NK-92 treated with Interleukin-12 subunit alpha and Interleukin-12 subunit beta, amount 100 ng/mL, for 24 hours (cell line): ENCODE data around the gene EVI5.

Source experiments
- DNase-seq: peaks from one replicate; lab custom pipeline; 2025; lab: John Stamatoyannopoulos, UW

The EVI5 gene

DNA sequence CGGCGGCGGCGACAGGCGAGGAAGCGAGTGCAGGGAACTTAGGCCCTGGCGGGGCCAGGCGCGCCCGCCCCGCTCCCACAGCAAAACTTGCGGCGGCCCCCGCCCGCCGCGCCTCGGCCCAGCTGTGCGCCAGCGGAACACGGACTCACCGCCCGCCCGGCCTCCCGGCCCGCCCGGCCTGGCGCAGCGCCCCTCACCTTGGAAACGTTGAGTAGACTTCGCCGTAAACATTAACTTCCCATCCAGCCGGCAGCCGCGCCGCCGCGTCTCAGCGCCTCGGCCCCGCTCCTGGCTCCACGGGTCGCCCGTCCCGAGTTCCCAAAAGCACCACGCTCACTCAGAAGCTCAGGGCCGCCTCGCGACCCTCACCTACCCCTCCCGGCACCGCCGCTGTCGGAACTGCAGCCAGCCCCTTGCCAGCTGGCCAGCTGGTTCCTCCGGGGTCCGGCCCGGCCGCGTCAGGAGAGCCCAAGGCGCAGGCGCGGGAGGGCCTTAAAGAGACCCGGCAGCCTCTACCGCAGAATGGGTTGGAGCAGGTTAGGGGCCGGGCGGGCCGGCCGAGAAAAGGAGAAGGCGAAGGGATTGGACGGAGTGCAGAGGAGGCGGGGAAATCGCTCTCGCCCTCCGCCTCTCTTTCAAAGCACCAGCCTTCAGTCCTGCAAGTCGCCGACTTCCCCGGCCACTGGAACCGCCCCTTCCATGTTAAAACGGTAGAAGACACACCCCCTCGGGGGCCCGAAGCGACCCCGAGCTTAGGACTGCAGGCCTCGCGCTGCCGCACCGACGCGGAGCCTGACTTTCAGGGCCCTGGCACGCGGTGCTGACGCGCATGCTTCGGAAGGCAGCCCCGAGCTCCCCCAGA lies at the start of gene EVI5:
EVI5 (minus strand) TSS at position 470 of the 862 bp plus-strand sequence. CDS start 48,562 bp downstream, outside the sequence.
- no peak for DNase-seq

DNA sequence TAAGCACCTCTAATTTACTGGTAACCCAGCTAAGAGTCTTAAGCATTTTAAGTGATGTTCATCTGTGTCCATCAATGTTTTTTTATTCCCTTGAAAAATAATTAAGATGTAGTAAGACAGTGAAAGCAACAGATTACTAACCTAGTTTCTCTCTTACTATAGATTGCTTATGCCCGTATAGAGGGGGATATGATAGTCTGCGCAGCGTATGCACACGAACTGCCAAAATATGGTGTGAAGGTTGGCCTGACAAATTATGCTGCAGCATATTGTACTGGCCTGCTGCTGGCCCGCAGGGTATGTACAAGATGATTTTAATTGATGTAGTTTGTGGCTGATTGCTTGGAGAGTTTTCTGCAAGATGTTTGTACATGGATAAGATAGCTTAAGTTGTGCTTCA lies 49.7 kb upstream of the EVI5 start:
- DNase-seq: no peak

DNA sequence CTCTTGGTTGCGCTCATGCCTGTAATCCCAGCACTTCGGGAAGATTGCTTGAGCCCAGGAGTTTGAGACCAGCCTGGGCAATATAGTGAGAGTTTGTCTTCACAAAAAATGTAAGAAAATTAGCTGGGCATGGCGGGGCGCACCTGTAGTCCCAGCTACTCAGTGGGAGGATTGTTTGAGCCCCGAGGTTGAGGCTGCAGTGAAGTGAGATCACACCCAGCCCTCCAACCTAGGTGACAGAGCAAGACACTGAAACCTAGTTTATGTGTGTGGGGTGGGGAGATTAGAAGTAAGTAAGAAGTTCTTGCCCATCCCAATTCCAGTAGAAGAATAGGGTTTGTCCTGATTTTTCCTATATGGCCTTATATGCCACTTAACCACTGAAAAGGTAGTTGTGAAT lies 48.9 kb upstream of the EVI5 start:
- no peak for DNase-seq

DNA sequence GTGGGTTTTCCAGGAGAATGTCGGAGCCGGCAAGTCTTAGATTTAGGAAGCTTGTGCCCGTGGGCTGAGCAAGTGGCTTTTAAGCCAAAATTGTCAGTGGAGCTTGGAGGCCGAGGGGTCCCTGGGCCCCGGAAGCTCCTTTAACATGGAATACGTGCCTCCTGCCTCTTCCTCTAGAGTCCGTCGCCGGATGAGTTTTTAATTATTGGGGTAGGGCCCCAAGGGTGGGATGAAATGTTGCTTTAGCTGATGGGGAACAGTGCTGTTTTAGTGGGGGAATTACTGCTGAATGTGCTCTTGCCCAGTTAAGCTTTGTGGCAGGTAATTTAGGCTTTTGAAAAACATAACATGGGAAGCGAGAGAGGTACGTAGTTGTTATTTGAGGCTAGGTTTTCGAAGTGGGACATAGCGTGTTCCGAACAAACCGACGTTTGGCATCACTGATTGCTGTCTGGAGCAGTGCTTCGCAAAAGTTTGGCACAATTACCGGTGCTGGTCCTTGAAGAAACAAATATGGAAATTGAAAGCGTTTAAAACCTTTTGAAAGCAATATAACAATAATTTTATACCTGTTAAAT lies 47.7 kb upstream of the EVI5 start:
- no peak for DNase-seq

DNA sequence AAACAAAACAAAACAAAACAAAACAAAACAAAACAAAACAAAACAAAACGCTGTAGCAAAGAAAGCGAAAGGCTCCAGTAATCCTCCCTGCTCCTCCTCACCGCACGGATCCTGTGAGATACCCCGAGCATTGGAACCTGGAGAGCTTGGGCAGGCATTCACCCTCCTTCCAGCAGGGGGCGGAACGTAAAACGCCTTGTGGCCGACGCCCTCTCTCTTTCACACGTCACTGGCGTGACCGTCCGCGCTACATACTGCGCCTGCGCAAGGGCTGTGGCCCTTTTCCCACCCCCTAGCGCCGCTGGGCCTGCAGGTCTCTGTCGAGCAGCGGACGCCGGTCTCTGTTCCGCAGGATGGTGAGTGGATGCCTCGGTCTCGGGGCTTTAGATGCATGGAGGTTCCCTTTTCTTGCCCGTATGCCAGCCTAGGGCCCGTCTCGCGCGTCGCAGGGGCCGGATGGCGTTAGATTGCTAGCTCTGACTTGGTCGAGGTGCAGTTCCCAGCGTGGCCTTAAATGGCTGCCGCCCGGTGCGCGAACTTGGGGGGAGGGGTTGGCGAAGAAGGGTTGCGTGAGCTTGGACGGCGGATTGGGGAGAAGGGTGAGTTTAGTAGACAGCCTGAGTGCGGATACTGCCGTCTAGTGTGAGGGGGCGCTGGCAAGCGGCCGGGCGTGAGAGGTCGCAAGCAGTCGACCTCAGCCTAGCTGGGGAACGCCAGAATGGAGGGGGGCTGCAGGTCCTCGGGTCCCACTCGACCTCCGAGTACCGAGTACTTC lies 47.0 kb upstream of the EVI5 start, which contains the start of gene RPL5:
RPL5 (plus strand) TSS at position 279 of the 775 bp plus-strand sequence; CDS start at position 354, 75 bp downstream.
- peak; percentile 95 for DNase-seq

DNA sequence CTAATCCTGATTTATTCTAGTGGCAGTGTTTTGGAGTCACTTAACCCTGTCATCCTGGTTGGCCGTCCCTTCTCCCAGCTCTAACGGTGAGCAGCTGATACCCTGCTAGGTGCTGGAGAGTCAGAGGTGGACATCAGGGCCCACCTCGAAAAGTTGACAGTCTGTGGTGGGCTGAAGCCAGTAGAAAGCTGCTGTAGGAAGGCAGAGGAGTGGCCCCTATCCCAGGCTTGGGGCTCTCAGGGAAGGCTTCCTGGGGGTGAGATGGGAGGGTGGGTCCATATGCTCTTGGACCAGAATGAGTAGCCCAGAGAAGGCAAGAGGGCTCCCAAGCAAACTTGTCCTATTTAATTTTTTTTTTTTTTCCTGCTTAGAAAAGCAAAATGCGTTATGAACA lies 46.5 kb upstream of the EVI5 start:
- DNase-seq: no peak

DNA sequence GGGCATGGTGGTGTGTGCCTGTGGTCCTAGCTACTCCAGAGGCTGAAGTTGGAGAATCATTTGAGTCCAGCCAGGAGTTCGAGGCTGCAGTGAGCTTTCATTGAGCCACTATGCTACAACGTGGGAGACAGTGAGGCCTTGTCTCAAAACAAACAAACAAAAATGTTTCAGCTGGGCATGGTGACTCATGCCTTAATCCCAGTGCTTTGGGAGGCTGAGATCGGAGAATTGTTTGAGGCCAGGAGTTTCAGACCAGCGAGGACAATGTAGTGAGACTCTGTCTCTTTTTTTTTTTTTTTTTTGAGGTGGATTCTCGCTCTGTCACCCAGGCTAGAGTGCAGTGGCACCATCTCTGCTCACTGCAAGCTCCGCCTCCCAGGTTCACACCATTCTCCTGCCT lies 41.9 kb upstream of the EVI5 start:
- no peak for DNase-seq

DNA sequence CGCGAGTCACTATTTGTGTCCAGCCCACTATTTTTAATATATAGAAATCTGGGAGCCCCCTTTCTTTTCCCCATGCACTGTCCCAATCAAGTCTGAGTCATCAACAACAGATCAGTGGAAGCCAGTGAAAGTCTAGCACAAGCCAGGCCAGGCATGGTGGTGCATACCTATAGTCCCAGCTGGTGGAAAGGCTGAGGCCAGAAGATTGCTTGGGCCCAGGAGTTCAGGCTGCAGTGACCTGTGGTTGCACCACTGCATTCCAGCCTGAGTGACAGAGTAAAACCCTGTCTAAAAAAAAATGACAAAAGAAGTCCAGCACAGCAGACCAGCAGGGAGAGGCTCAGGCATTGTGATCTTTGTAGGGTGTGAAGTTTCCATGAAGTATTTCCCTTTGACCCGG lies 38.0 kb upstream of the EVI5 start:
- DNase-seq: no peak

DNA sequence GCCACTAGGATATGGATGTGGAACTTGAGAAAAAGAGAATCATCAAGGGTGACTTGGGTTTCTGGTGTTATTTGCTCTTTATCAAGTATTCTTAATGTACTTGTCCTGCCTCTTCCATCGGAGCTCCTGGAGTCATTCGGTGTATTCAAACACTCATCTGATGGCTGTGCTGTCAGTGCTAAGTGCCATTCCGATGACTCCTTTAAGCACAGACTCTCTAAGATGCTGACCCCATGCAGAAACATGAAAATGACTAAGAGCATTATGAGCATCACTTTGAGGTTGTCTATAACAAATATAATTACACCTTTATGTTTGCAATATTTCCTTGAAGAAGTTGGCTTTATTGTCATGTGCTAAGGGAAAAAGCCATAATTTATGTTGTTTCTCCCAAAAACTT lies 35.6 kb upstream of the EVI5 start:
- DNase-seq: no peak

DNA sequence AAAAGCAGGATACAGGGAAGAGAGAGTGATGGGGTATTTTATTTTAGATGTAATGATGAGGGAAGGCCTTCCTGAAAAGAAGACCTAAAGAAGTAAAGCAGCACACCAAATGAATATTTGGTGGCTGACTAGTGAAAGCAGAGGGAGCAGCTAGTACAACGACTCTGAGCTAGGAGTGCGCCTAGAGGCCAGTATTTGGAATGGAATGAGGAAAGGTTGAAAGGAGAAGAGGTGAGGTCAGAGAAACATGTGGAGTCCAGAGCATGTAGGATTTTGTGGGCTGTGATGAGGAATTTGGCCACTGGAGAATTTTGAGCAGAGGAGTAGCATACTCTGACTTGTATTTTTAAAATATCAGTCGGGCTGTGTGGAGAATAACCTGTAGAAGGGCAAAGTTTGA lies 35.1 kb upstream of the EVI5 start:
- no peak for DNase-seq

DNA sequence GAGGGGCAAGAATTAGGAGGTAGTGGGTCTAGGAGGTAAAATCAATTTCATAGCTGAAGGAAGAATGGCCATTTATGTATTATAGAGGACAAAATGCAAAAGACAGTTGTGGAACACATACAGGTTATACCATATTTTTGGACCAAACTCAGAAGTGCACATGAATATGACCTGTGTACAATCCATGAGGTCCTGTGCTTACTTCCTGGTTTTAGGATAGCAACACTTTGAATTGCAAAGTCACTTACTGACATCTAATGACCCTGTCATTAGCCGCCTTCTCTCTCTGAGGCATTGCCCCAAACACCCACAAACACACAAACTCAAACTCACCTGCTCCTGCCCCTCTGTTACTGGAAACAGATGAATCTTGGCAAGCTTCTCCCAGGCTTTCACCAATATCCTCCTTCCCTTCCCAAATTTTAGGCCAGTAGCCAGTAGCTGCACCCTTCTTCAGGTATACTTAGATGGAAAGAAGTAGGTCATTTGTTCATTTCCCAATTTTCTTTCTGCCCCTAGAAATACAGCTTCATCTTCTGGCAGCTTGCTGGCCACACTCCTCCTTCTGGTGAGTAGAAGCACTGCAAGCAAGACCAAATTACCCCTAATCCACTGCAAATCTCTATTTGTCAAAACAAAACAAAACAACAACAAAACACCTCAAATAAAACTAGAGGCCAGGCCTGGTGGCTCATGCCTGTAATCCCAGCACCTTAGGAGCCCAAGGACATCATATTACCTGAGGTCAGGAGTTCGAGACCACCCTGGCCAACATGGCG lies 33.3 kb upstream of the EVI5 start:
- DNase-seq: no peak

DNA sequence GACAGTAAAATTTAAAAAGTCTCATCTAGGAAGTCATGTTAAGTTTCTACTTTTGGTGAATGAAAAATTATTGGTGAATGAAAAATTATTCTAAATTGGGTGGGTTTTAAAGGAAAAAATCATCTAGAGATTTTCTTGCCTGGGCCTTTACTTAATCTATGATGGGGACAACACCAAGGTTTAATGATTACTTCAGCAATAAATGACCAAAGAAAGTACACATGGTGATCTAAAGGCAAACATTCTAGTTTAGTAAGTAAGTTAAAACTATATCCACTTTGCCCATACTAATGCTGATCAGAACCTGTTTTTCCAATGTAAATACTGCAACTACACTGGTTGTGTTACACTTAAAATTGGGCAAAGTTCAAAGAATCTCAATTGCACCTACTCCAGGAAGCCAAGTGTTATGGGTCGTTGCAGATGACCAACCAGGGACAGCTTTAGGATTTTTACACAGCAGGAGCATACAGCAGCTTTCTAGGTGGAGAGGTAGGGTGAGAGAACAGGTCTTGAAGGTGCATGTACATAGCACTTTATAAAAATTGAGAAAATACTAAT lies 32.3 kb upstream of the EVI5 start:
- no peak for DNase-seq

DNA sequence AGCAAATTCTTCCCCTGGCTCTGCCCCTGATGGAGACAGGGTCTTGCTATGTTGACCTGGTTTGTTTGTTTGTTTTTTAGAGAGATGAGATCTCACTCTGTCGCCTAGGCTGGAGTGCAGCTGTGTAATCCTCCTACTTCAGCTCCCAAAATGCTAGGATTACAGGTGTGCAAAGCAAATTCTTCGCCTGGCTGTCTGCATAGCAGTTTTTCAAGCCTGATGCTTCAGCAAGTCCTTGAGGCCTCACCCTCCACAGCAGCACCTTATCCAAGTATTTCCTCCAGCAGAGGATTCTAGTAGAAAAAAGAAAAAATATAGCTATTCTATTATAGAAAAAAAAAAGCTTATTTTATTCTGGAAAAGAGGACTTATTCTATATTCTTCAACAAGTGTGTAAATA lies 31.8 kb upstream of the EVI5 start:
- DNase-seq: no peak

DNA sequence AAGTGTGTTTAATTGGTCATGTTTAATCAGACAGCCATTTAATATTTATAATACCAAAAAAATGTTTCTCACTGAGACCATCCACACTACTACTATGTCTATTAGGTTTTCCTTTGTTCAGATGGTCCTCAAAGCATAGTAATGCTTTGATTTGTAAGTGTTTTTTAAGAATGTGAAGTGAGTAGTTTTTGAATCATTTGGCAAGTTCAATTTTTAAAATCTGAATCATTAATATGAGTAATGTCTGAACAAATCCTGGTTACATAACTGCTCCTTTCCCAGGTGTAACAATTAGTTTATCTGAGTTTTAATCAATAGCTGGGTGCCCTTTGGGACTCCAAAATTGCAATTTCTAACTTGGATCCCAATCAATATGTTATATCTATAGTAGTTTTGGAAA lies 23.5 kb upstream of the EVI5 start:
- no peak for DNase-seq

DNA sequence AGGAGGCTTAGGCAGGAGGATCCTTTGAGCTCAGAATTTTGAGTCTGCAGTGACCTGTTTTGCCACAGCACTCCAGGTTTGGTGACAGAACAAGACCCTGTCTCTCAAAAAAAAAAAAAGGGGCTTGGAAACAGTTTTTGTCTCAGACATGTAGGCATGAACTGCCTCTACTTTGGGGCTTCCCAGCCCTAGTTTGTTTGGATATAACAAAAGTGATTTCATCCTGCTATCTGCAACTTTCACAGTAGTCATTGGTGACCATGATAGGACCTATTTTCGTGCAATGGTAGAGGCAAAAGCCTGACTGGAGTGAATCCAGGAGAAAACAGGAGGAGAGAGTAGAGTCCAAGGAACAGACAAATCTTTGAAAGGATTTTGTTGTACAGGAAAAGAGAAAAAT lies 20.3 kb upstream of the EVI5 start:
- no peak for DNase-seq

DNA sequence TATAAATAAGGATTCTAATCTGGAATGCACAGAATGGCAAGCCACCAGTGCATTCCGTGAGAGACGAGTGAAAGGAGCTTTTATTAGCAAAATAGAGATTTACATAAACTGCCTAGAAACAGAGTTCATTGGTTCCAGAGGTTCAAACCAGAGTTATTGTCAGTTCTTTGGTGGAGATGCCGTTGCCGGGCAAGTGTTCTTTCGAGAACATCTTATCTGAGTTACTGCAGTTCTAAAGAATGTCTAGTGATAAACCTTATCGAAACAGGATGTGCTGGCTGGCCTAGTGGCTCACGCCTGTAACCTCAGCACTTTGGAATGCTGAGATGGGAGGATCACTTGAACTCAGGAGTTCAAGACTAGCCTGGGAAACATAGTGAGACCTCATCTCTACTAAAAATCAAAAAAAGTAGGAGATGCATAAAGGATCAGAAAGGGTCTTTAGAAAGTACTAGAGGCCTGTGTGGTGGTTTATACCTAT lies 19.9 kb upstream of the EVI5 start:
- no peak for DNase-seq

DNA sequence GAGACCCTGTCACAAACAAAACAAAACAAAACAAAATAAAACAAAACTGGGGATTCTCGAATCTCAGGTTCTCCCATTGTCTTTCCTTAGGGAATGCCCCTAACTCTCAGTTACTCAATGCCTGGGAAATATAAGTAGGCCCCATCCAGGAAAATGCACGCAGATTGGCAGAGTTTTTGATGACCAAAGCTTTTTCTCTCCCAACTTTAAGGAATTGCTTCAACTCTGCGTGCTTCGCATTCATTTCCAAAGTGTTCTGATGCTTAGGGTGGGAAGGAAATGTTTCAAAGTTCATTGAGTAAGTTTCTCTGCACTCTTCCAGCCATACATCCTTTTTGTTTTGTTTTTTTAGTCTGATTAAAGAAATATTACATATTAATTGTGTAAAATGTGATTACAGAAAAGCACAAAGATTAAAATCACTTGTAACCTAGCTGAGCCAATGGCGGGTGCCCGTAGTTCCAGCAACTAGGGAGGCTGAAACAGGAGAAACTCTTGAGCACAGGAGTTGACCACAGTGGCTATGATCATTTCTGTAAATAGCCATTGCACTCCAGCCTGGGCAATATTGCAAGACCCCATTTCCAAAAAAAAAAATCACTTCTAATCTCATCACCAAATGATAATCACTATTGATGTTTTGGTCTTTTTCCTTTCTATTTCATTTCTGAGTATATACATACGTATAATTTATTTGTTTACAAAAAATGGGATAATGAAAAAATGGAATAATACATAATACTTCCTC lies 18.4 kb upstream of the EVI5 start:
- no peak for DNase-seq

DNA sequence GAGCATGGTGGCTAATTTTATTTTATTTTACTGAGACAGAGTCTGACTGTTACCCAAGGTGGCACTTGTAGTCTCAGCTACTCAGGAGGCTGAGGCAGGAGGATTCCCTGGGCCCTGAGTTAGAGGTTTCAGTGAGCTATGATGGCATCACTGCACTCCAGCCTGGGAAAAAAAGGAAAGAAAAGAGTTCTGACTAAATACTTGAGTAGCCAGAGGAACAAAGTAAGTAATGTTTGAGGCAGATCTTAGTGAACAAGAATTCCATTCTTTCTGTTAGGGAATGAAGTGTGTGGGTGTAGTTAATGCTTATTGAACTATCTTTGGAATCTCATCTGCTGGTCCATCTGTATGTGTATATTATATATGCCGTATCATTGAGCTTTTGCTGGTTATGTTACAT lies 13.1 kb upstream of the EVI5 start:
- DNase-seq: no peak

DNA sequence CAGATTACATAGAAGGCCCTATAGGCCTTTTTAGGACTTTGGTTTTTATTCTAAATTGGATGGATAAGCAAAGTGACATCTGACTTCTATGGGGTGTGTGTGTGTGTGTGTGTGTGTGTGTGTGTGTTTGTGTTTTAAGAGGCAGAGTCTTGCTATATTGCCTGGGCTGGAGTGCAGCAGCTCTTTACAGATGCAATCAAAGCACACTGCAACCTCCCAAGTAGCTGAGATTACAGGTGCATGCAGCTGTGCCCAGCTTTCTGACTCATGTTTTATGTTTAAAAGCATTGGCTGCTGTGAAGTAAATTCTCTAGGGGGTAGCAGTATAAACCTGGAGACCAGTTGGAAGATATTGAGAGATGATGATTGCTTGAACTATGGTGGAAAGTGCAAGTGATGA lies 12.4 kb upstream of the EVI5 start:
- DNase-seq: no peak

DNA sequence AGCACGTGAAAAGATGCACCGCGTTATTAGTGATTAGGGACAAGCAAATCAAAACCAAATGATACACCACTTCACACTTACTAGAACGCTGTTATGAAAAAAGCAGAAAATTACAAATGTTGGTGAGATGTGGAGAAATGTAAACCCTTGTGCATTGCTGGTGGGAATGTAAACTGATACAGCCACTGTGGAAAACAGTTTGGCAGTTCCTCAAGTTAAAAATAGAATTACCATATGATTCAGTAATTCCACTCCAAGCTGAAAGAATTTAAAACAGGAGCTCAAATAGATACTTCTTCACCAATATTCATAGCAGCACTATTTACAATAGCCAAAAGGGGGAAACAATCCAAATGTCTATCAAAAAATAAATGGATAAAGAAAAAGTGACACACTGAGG lies 10.3 kb upstream of the EVI5 start:
- no peak for DNase-seq

DNA sequence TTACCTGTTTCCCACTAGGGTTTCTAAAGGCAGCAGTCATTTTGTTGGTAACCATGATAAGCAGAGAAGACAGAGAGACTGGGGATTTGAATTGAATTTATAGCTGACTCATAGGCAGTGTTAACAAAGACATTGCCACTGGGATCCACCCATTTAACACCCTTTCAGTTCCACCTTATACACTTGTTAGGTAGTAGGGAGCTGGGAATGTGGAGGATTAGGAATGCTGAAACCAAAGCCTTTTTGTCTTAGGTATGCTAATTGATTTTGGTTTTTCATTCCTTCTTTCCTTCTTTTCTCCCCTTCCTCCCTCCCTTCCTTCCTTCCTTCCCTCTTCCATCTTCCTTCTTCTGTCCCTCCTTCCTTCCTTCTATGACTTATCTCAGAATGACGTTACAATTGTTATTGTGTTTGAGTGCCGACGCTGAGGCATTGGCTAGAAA lies 7.5 kb upstream of the EVI5 start:
- no peak for DNase-seq
